EH (cell line): ENCODE measurements around the gene LIPT2.

Experiments used
- DNase-seq: peaks from one replicate; pipeline ENCODE4 v3.0.0-alpha.2; 2015; ENCODE audit warnings: low read depth

Gene LIPT2

GRCh38 chr11:74494916-74495315 is 1.4 kb upstream of the LIPT2 start:
- DNase-seq: no peak

GRCh38 chr11:74493791-74494630 is 487 bp upstream of the LIPT2 start:
- peak; percentile 72 for DNase-seq

GRCh38 chr11:74492084-74492483 is 1.4 kb downstream of the LIPT2 start:
- no peak for DNase-seq

GRCh38 chr11:74490941-74491340 is 2.6 kb downstream of the LIPT2 start:
- DNase-seq: no peak

- DNase-seq: peak; percentile 27
Observed at GRCh38 chr11:74487875-74488274, 5.6 kb downstream of the LIPT2 start.

GRCh38 chr11:74485868-74486267 is 7.7 kb downstream of the LIPT2 start:
- DNase-seq: no peak

- no peak for DNase-seq
Observed at GRCh38 chr11:74480688-74481417, 12.7 kb downstream of the LIPT2 start.

- DNase-seq: no peak
Observed at GRCh38 chr11:74479732-74480123, 13.8 kb downstream of the LIPT2 start.

- DNase-seq: no peak
Observed at GRCh38 chr11:74478877-74479731, 14.4 kb downstream of the LIPT2 start.

GRCh38 chr11:74476536-74476935 is 17.0 kb downstream of the LIPT2 start:
- DNase-seq: no peak

GRCh38 chr11:74474316-74474715 is 19.2 kb downstream of the LIPT2 start:
- no peak for DNase-seq

GRCh38 chr11:74473382-74474173 is 19.9 kb downstream of the LIPT2 start:
- no peak for DNase-seq

- DNase-seq: no peak
Observed at GRCh38 chr11:74471668-74472429, 21.7 kb downstream of the LIPT2 start.

- DNase-seq: no peak
Observed at GRCh38 chr11:74471037-74471436, 22.5 kb downstream of the LIPT2 start.

- DNase-seq: no peak
Observed at GRCh38 chr11:74470526-74470925, 23.0 kb downstream of the LIPT2 start.

GRCh38 chr11:74468936-74469335 is 24.6 kb downstream of the LIPT2 start:
- no peak for DNase-seq

- DNase-seq: no peak
Observed at GRCh38 chr11:74468521-74468920, 25.0 kb downstream of the LIPT2 start.

- no peak for DNase-seq
Observed at GRCh38 chr11:74468058-74468457, 25.5 kb downstream of the LIPT2 start.

- peak; percentile 34 for DNase-seq
Observed at GRCh38 chr11:74466916-74467885, 26.3 kb downstream of the LIPT2 start, which contains the start of gene KCNE3. Gene KCNE3 (minus strand): TSS chr11:74467549. CDS start chr11:74457563, 9,986 bp downstream.
